CD14-positive monocyte (primary cell): ENCODE results near the gene CAMK1D. TPM values are rescaled to one million over a fixed set of nuclear protein-coding genes. Genes with fewer than 3 reads are reported as not detected.

Experiments
- DNase-seq, 3 donors: peaks; one replicate each; pipeline ENCODE4 v3.0.0-alpha.2; 2011 to 2022
- H2AFZ ChIP-seq: 2 replicates; pipeline ENCODE4 v1.6.0; 2012; ENCODE audit warnings: mild to moderate bottlenecking, low read depth, low read length, inconsistent platforms; ENCODE audit not compliant: insufficient read depth, poor library complexity, severe bottlenecking
- H3K27ac ChIP-seq, 2 donors: 1 replicate in 1 of 2; 2 replicates in 1 of 2; pipeline ENCODE4 v1.5.1; 2012 to 2013; ENCODE audit warnings: low read length in 2 of 2, control low read depth in 1 of 2, inconsistent platforms in 1 of 2, low read depth in 1 of 2, mild to moderate bottlenecking in 1 of 2
- H3K27me3 ChIP-seq, 2 donors: one replicate each; pipeline versions ENCODE4 v1.6.0 to v1.6.1; 2011 to 2013; ENCODE audit warnings: low read length in 2 of 2; ENCODE audit not compliant: control insufficient read depth in 2 of 2, insufficient read depth in 2 of 2
- H3K36me3 ChIP-seq, 2 donors: replicated peaks in 1 of 2; 1 replicate in 1 of 2; 2 replicates in 1 of 2; pipeline versions ENCODE4 v1.5.1 to v1.6.1; 2012 to 2013; ENCODE audit warnings: low read length in 2 of 2, control low read depth in 1 of 2, inconsistent platforms in 1 of 2, mild to moderate bottlenecking in 1 of 2; ENCODE audit not compliant: insufficient read depth in 2 of 2, control insufficient read depth in 1 of 2
- H3K4me1 ChIP-seq, 2 donors: 1 replicate in 1 of 2; 2 replicates in 1 of 2; pipeline versions ENCODE4 v1.5.1 to v1.6.1; 2012 to 2013; ENCODE audit warnings: low read length in 2 of 2, control low read depth in 1 of 2, inconsistent platforms in 1 of 2, mild to moderate bottlenecking in 1 of 2, moderate library complexity in 1 of 2; ENCODE audit not compliant: insufficient read depth in 2 of 2, control insufficient read depth in 1 of 2
- H3K4me2 ChIP-seq: replicated peaks from 2 replicates; pipeline ENCODE3; 2012; ENCODE audit warnings: low read length, moderate library complexity, mild to moderate bottlenecking; ENCODE audit not compliant: poor library complexity, severe bottlenecking; ENCODE audit errors: extremely low read depth
- H3K4me3 ChIP-seq, 3 experiments: fragments of 200-600 bp in 1 of 3; sonication (generic) in 1 of 3; replicated peaks in 1 of 3; 1 replicate in 2 of 3; 2 replicates in 1 of 3; pipeline ENCODE4 v1.5.1; 2011 to 2013; ENCODE audit warnings: low read length in 3 of 3, mild to moderate bottlenecking in 3 of 3, control low read depth in 2 of 3, low read depth in 2 of 3, inconsistent platforms in 1 of 3, moderate library complexity in 1 of 3
- H3K79me2 ChIP-seq: 2 replicates; pipeline ENCODE4 v1.6.0; 2012; ENCODE audit warnings: mild to moderate bottlenecking, control low read depth, inconsistent platforms, low read length, moderate library complexity; ENCODE audit not compliant: insufficient read depth
- H3K9ac ChIP-seq: 2 replicates; pipeline ENCODE4 v1.6.0; 2017; ENCODE audit warnings: low read length, mild to moderate bottlenecking; ENCODE audit not compliant: insufficient read depth, poor library complexity, severe bottlenecking
- H3K9me3 ChIP-seq, 2 donors: replicated peaks in 1 of 2; 1 replicate in 1 of 2; 2 replicates in 1 of 2; pipeline versions ENCODE4 v1.5.1 to v1.6.1; 2012 to 2013; ENCODE audit warnings: low read length in 2 of 2, control low read depth in 1 of 2; ENCODE audit not compliant: control insufficient read depth in 1 of 2, insufficient read depth in 1 of 2
- H4K20me1 ChIP-seq: 2 replicates; pipeline ENCODE4 v1.6.0; 2012; ENCODE audit warnings: mild to moderate bottlenecking, low read length, control low read depth, moderate library complexity; ENCODE audit not compliant: insufficient read depth
- H3K27ac Mint-ChIP-seq, 7 donors: one replicate each; pipeline ENCODE4 v1.8.0; 2020; ENCODE audit warnings: mild to moderate bottlenecking in 7 of 7, mixed read lengths in 7 of 7, moderate library complexity in 6 of 7, inconsistent platforms in 2 of 7
- H3K27me3 Mint-ChIP-seq, 3 donors: one replicate each; pipeline ENCODE4 v1.8.0; 2021 to 2022; ENCODE audit warnings: low read depth in 3 of 3, mild to moderate bottlenecking in 3 of 3, mixed read lengths in 3 of 3, moderate library complexity in 3 of 3, inconsistent platforms in 1 of 3
- H3K36me3 Mint-ChIP-seq, 2 donors: one replicate each; pipeline ENCODE4 v1.8.0; 2020; ENCODE audit warnings: mixed read lengths in 2 of 2, inconsistent platforms in 1 of 2, mild to moderate bottlenecking in 1 of 2
- H3K4me1 Mint-ChIP-seq: one replicate; pipeline ENCODE4 v1.8.0; 2020; ENCODE audit warnings: mild to moderate bottlenecking, mixed read lengths
- H3K4me3 Mint-ChIP-seq, 2 donors: one replicate each; pipeline ENCODE4 v1.8.0; 2020; ENCODE audit warnings: mild to moderate bottlenecking in 2 of 2, mixed read lengths in 2 of 2, moderate library complexity in 1 of 2
- H3K9me3 Mint-ChIP-seq, 7 donors: one replicate each; pipeline ENCODE4 v1.8.0; 2020 to 2022; ENCODE audit warnings: mixed read lengths in 7 of 7, mild to moderate bottlenecking in 6 of 7, moderate library complexity in 6 of 7, inconsistent platforms in 2 of 7
- CTCF ChIP-seq: fragments of 200-600 bp; IDR thresholded peaks from one replicate; pipeline ENCODE4 v1.8.0; 2022; ENCODE audit warnings: antibody characterized with exemption, mild to moderate bottlenecking
- WGBS: methylation state at CpG from one replicate; pipeline ENCODE4 v1.1.5; 2013; ENCODE audit warnings: missing lambda C conversion rate; ENCODE audit not compliant: insufficient coverage; 5-methylcytosine and 5-hydroxymethylcytosine counted together
- intact Hi-C, 2 donors: fragments of 100-400 bp; cut with micrococcal nuclease; formaldehyde crosslinking; loops; one replicate each; pipeline versions ENCODE4 v1.15.0 to v1.15.1; 2023
- polyA plus RNA-seq, 3 donors: library from polyadenylated mRNA; depleted of rRNA in 1 of 3; unstranded in 2 of 3; stranded (reverse) in 1 of 3; fragments of 300-500 nt in 2 of 3; fragments of >200 nt in 1 of 3; fragmentation: Illumina TruSeq in 2 of 3; gene quantifications; 1 replicate in 2 of 3; 2 replicates in 1 of 3; pipeline ENCODE4 v1.2.3, GENCODE V29; 2012 to 2021

CAMK1D gene
- polyA plus RNA-seq, 3 donors: 6.7 to 11.8 (median 7.1) TPM

- intact Hi-C loops: no loop called here
- no peak overlapping the region for H3K27ac ChIP-seq
- H3K4me1 Mint-ChIP-seq: peaks cover 23% of the 10 kb centered on the region
Measured at GRCh38 chr10:12355384-12355783, 6.0 kb downstream of the CAMK1D start.

GRCh38 chr10:12357525-12358151 is 8.3 kb downstream of the CAMK1D start:
- H3K9me3 ChIP-seq: peaks cover 0 to 3% of the 10 kb centered on the region in 2 donors
- TF ChIP-seq CTCF: no peak
- 96% methylated on average over 6 of the region's 13 CpGs for WGBS
- H3K27ac ChIP-seq: no peak overlapping the region
- no peaks in the 10 kb centered on the region for H3K27me3 ChIP-seq
- peaks cover 12 to 30% (median 15%) of the 10 kb centered on the region in 3 donors for H3K27me3 Mint-ChIP-seq
- H3K4me1 ChIP-seq: no peaks in the 10 kb centered on the region
- peaks cover 92% of the 10 kb centered on the region for H4K20me1 ChIP-seq
- no peak overlapping the region for H3K4me3 ChIP-seq
- peaks cover 0 to 4% (median 3%) of the 10 kb centered on the region in 7 donors for H3K9me3 Mint-ChIP-seq
- no peaks in the 10 kb centered on the region for H3K36me3 ChIP-seq
- H3K79me2 ChIP-seq: no peaks in the 10 kb centered on the region
- H2AFZ ChIP-seq: no peak overlapping the region
- DNase-seq: no peak
- peaks cover 17% of the 10 kb centered on the region for H3K4me1 Mint-ChIP-seq
- H3K27ac Mint-ChIP-seq: peak overlapping the region in 1 of 7 donors; percentile 21
- H3K4me3 Mint-ChIP-seq: no peak overlapping the region
- H3K9ac ChIP-seq: no peak overlapping the region
- H3K36me3 Mint-ChIP-seq: peaks cover 3 to 5% of the 10 kb centered on the region in 2 donors
- H3K4me2 ChIP-seq: no peak overlapping the region
- intact Hi-C loops: no loop called here

More at GRCh38 chr10:12355384-12355783, 6.0 kb downstream of the CAMK1D start:
- Histone ChIP-seq H3K4me1 (peaks cover 10 to 13% of the 10 kb centered on the region in 2 donors), H3K4me2 (no peak overlapping the region), H3K9ac (no peak overlapping the region), H3K36me3 (no peaks in the 10 kb centered on the region), H4K20me1 (peaks cover 96% of the 10 kb centered on the region), H3K27me3 (peaks cover 0 to 17% of the 10 kb centered on the region in 2 donors), H3K9me3 (peaks cover 0 to 4% of the 10 kb centered on the region in 2 donors), H3K4me3 (no peak overlapping the region), H3K79me2 (no peaks in the 10 kb centered on the region), H2AFZ (no peak overlapping the region)
- peaks cover 3 to 6% of the 10 kb centered on the region in 2 donors for H3K36me3 Mint-ChIP-seq
- no peak overlapping the region for H3K27ac Mint-ChIP-seq
- no peak for TF ChIP-seq CTCF
- peaks cover 26 to 46% (median 34%) of the 10 kb centered on the region in 3 donors for H3K27me3 Mint-ChIP-seq
- peak overlapping the region in 1 of 2 donors; percentile 36 for H3K4me3 Mint-ChIP-seq
- no peak for DNase-seq
- H3K9me3 Mint-ChIP-seq: peaks cover 0 to 3% (median 0%) of the 10 kb centered on the region in 7 donors
- 97% methylated on average over 8 of the region's 12 CpGs for WGBS
